Osteocyte (in vitro differentiated cells): ENCODE measurements around the gene CPEB1. TPM values are rescaled to one million over a fixed set of nuclear protein-coding genes. Genes with fewer than 3 reads are reported as not detected.

ENCODE experiments used
- DNase-seq: peaks from one replicate; pipeline ENCODE4 v3.0.0; 2021; ENCODE audit warnings: mixed read lengths; ENCODE audit not compliant: unreplicated experiment; ENCODE audit errors: extremely low spot score
- H3K27ac Mint-ChIP-seq: one replicate; pipeline ENCODE4 v1.8.0; 2021; ENCODE audit warnings: mild to moderate bottlenecking, mixed read lengths; ENCODE audit not compliant: unreplicated experiment
- H3K27me3 Mint-ChIP-seq: one replicate; pipeline ENCODE4 v1.8.0; 2021; ENCODE audit warnings: mixed read lengths; ENCODE audit not compliant: unreplicated experiment
- H3K36me3 Mint-ChIP-seq: one replicate; pipeline ENCODE4 v1.8.0; 2021; ENCODE audit warnings: mixed read lengths; ENCODE audit not compliant: unreplicated experiment
- H3K4me1 Mint-ChIP-seq: one replicate; pipeline ENCODE4 v1.8.0; 2021; ENCODE audit warnings: mixed read lengths; ENCODE audit not compliant: unreplicated experiment
- H3K4me3 Mint-ChIP-seq: one replicate; pipeline ENCODE4 v1.8.0; 2021; ENCODE audit warnings: mild to moderate bottlenecking, moderate library complexity, mixed read lengths; ENCODE audit not compliant: unreplicated experiment
- H3K9me3 Mint-ChIP-seq: one replicate; pipeline ENCODE4 v1.8.0; 2021; ENCODE audit warnings: mixed read lengths; ENCODE audit not compliant: unreplicated experiment
- total RNA-seq: library from RNA; stranded (reverse); gene quantifications from 2 replicates; pipeline ENCODE4 v1.2.1, GENCODE V29; 2021
- TF ChIP-seq, protein P1 (sequence below): fragments of 200-600 bp; sonication (generic); IDR thresholded peaks from 2 replicates; pipeline ENCODE4 v1.5.0; 2021; ENCODE audit warnings: antibody characterized with exemption, mild to moderate bottlenecking, moderate library complexity

The CPEB1 gene
- total RNA-seq, 1 donor from 2014 or later = 0.13 TPM

DNA sequence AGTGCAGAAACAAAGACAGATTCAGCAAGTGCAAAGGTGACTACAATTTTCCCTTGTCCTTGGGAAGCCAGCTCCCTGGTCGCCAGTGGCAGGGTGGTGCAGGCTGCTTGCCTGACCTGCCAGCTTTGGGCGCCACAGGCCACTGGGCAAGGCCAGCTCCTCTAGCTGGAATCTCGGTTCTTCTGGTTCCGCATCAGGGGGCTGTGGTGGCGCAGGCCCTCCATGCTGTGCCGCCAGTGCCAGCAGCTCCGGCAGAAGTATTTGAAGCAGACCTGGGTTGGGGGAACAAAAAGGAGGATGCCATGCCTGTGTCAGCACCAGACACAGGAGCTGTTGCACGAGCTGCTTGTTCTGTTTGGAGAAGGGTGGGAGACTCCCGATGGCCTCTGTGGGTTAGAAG, 102.7 kb downstream of the CPEB1 start:
- H3K9me3 Mint-ChIP-seq = no peaks in the 10 kb centered on the region
- no peaks in the 10 kb centered on the region for H3K36me3 Mint-ChIP-seq
- DNase-seq = no peak
- TF ChIP-seq, protein P1, sequence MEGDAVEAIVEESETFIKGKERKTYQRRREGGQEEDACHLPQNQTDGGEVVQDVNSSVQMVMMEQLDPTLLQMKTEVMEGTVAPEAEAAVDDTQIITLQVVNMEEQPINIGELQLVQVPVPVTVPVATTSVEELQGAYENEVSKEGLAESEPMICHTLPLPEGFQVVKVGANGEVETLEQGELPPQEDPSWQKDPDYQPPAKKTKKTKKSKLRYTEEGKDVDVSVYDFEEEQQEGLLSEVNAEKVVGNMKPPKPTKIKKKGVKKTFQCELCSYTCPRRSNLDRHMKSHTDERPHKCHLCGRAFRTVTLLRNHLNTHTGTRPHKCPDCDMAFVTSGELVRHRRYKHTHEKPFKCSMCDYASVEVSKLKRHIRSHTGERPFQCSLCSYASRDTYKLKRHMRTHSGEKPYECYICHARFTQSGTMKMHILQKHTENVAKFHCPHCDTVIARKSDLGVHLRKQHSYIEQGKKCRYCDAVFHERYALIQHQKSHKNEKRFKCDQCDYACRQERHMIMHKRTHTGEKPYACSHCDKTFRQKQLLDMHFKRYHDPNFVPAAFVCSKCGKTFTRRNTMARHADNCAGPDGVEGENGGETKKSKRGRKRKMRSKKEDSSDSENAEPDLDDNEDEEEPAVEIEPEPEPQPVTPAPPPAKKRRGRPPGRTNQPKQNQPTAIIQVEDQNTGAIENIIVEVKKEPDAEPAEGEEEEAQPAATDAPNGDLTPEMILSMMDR = no peak
- no peak overlapping the region for H3K27ac Mint-ChIP-seq
- no peak overlapping the region for H3K4me3 Mint-ChIP-seq
- peaks cover 15% of the 10 kb centered on the region for H3K4me1 Mint-ChIP-seq
- H3K27me3 Mint-ChIP-seq = peaks cover 9% of the 10 kb centered on the region

DNA sequence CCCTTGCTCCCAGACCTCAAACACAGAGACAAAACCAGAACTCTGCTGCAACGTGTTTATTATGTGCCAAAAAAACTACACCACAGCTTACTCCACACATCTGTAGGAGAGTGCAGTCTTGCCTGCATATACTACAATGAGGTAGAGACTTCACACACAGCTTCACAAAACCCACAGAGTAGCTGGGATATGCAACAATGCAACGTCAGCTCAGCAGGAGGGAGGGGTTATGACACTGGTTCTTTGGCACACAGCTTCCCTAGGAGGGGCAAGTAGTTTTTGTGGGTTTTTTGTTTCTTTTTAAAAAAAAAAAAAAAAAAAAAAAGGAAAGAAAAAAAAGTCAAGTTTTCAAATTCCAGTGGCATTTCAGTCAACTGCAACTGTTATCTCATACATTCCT, 104.0 kb downstream of the CPEB1 start:
- H3K27me3 Mint-ChIP-seq = peaks cover 9% of the 10 kb centered on the region
- TF ChIP-seq, protein P1 = no peak
- no peak overlapping the region for H3K4me3 Mint-ChIP-seq
- no peak for DNase-seq
- peaks cover 23% of the 10 kb centered on the region for H3K4me1 Mint-ChIP-seq
- H3K9me3 Mint-ChIP-seq = no peaks in the 10 kb centered on the region
- no peak overlapping the region for H3K27ac Mint-ChIP-seq
- peaks cover 6% of the 10 kb centered on the region for H3K36me3 Mint-ChIP-seq

GRCh38 chr15:82540984-82541431, 106.2 kb downstream of the CPEB1 start:
- no peak for DNase-seq
- Mint-ChIP-seq H3K4me1 (peaks cover 30% of the 10 kb centered on the region), H3K27ac (peak overlapping the region; percentile 98), H3K4me3 (peak overlapping the region; percentile 96), H3K9me3 (no peaks in the 10 kb centered on the region), H3K27me3 (peaks cover 5% of the 10 kb centered on the region), H3K36me3 (peaks cover 23% of the 10 kb centered on the region)
- TF ChIP-seq, protein P1 = no peak

GRCh38 chr15:82540055-82540983, 106.8 kb downstream of the CPEB1 start, which contains the start of gene RPS17:
RPS17 (minus strand) TSS chr15:82540457; CDS start chr15:82540428, 29 bp downstream.
- Mint-ChIP-seq H3K36me3 (peaks cover 27% of the 10 kb centered on the region), H3K4me1 (peaks cover 30% of the 10 kb centered on the region), H3K9me3 (no peaks in the 10 kb centered on the region), H3K27me3 (peaks cover 5% of the 10 kb centered on the region), H3K27ac (peak within 1 kb of the TSS; percentile 98), H3K4me3 (peak within 1 kb of the TSS; percentile 96)
- TF ChIP-seq, protein P1 = peak; percentile 100
- peak; percentile 99 for DNase-seq

GRCh38 chr15:82539691-82540054, 107.5 kb downstream of the CPEB1 start:
- DNase-seq = no peak
- Mint-ChIP-seq H3K9me3 (no peaks in the 10 kb centered on the region), H3K27ac (peak overlapping the region; percentile 90), H3K36me3 (peaks cover 27% of the 10 kb centered on the region), H3K27me3 (no peaks in the 10 kb centered on the region), H3K4me1 (peaks cover 30% of the 10 kb centered on the region), H3K4me3 (peak overlapping the region; percentile 94)
- TF ChIP-seq, protein P1 = no peak
